NOMO-1 (cell line): ENCODE measurements around the gene MAP7D1.
"Not testable (repeated sequence)": the region's sequence is repeated elsewhere in the genome, so short reads cannot be mapped to it uniquely, and the experiment has no call there.

ENCODE experiments used
- DNase-seq, 2 experiments: peaks; one replicate each; lab custom pipeline; 2025; ENCODE audit not compliant: unreplicated experiment in 2 of 2; lab: John Stamatoyannopoulos, UW

MAP7D1 gene

GRCh38 chr1:36151134-36151844, 4.7 kb upstream of the MAP7D1 start:
- no peak for DNase-seq

DNA sequence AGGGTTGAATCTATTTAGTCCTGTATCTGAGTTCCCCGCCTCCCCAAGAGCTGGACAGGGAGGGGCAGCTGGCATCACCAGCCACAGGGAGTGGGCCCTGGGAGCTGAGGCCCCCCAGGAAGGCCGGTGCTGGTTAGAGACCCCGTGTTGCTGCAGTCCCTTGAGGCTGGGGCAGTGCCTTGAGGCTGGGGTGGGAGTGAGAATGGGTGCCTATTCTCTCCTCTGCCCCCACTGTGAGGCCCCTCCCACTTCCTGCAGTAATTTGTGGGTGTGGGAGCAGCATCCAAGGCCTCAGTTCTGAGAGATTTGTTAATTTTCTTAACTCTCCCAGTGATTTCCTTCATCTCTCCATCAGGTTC, 4.1 kb upstream of the MAP7D1 start:
- DNase-seq = no peak

GRCh38 chr1:36153476-36153875, 2.5 kb upstream of the MAP7D1 start:
- no peak for DNase-seq

GRCh38 chr1:36154335-36154734, 1.6 kb upstream of the MAP7D1 start:
- DNase-seq = no peak

- DNase-seq = no peak
Observed at GRCh38 chr1:36154765-36155407, 1.1 kb upstream of the MAP7D1 start.

- DNase-seq = peak; percentile 35 to 48
Observed at GRCh38 chr1:36156329-36157114, 562 bp downstream of the MAP7D1 start.

GRCh38 chr1:36157115-36157903, 1.3 kb downstream of the MAP7D1 start:
- DNase-seq = no peak

DNA sequence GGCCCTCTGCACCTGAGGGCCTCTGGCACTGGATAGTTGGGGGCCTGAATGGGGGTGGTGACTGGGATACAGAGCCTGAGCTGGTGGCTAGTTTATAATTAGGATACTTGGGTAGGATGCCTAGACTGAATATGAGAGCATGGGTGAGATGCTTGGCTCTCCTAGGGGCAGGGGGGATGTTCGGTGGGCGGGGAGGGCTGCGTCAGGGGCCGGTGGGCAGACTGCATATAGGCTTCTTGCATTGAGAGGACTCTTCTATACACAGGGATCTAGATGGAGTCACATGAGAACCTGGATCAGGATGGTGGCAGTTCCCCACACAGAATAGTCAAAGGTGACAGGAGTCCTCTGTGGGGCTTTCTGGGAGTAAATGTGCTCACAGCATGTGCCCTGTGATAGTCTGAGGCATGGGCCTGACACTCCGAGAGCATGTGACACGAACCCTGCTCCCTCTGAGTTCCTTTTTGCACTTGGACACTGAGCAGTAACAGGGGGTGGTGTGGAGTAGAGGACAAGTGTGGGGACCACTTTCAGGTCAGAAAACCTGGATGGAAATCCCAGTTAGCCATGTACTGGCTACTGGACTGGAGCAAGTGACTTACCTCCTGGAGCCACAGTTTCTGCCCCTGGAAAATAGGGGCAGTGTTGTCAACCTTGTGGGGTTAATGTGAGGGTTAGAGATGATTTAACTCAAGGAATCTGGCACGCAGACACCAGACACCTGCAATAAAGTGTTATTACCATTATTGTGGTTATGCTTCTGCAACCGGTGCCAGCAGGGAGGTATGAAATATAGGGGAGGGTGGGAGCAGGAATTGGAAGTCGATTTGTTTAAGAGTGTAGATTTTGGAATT, 2.2 kb downstream of the MAP7D1 start:
- no peak for DNase-seq

DNA sequence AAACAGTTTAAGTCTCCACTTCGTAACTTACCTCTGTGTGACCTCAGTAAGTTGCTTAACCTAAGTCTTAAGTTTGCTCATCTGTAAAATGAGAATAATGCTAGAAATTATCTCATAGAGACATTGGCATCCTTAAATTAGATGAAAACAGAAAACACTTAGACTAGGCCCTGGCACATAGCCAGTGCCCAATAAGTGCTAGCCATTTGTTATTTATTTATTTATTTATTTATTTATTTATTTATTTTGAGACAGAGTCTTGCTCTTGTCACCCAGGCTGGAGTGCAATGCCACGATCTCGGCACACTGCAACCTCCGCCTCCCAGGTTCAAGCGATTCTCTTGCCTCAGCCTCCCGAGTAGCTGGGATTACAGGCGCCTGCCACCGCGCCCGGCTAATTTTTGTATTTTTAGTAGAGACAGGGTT, 2.9 kb downstream of the MAP7D1 start:
- not testable (repeated sequence) for DNase-seq

DNA sequence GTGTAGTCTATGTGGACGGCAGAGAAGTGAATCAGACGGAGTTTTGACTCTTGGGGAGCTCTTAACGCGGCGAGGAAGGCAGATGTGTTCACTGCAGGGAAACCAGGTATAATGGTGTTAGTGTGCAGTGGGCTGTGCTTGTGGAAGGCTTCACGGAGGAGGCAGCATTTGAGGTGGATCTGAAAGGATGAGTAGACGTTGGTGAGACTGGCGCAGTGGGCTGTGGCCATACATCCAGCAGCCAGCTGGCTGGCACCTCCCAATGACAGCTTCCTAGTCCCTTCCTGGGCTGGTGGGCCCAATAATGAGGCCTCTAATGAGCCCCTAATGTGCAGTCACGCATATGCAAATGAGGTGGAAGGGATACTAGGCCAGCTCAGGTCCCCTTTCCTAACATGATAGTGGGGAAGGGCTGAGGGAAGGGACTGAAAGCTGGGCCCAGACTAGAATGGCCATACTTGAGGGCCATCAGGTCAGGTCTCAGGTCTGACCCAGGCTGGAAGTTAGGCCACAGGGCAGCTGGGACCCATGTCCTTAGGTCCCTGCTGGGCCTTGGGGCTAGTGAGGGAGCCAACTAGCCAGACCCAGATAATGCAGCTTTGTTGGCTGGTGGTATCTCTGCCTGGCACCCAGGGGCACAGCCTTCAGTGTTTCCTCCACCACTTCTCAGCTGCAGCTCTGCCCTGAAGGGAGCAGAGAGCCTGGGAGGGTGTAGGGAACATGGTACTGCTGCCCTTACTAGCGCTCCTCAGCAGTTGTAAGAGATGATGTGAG, 3.8 kb downstream of the MAP7D1 start:
- DNase-seq = no peak

DNA sequence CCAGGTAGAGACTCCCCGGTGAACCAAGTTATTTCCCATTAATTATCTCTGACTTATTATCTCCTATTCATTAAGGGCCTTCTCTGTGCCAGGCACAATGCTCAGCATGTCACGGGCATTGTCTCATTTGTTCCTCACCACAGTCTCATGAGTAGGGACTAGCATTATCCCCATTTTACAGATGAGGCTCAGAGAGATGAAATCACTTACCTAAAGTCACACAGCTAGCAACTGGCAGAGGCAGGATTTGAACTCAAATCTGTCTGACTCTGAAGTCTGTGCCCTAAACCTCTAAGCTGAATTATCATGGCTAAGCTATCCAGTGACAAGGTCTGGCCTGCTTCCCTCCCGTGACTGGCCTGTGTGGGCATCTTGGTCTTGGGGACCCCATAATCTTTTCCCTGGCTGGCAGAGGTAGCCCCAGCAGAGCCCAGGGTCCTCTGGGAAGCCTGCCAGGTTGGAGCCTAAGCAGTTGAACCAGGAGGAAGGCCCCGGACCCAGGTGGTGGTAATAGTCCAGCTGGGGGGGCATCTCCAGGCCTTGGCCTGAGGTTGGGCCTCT, 4.5 kb downstream of the MAP7D1 start:
- no peak for DNase-seq

DNA sequence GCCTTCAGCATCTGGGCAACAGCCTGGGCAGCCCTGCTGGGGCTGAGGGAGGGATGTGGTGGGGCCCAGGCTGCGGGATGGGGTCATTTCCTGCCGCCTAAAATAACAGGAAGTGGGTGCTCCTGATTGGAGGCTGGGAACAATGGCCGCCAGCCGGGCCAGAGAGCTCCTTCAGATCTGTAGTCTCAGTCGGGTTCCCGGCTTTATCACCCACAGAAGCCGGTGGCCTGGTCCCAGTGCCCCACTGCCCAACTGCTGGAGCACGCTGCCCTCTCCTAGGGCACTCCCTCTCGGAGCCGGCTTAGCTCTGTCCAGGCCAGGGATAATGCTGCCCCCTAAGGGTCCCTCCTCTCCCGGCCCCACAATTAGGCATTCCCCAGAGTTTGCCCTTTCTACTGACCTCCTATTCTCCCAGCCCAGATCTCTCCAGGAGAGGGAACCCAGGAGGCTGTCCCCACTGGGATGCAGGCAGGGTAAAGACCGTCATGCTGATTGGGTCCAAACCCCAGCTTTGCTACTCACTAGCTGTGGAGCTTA, 5.1 kb downstream of the MAP7D1 start:
- DNase-seq = peak; percentile 76 to 91

DNA sequence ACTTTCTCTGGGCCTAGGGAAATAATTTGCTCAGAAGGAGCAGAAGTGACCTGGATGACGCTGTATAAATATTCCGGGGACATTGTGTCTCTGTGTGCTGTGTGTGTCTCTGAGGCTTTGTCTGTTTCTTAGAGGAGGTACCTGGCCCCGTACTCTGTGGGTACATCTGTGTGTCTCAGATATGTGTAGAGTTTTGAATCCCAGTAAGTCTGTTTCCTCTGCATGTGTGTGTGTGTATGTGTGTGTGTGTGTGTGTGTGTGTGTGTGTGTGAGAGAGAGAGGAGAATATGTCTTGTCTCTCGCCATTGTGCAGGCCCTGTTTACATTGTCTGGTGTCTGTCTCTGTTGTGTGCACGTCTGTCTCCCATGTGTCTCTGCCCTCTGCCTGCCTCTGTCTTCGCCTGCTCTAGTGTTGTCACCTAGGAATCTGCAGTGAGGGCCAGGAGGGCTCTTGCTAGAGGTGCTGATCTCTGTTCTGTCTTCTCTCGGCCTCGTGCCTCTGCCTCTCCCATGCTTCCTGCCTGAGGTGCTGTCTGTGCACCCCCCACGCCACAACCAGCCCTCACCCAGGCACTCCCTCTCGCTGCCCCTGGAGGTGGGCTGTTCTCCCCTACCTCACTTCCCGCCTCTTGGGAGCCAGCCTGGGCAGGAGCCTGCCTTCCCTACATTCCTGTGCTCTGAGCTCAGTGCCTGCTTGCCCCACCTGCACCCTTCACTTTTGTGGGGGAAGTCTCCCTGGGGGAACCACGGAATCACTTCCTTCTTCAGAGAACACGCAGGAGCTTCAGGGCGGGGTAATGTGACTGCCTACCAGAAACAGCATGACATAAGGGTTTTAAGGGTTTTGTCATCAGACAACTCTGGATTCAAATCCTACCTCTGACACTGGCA, 5.9 kb downstream of the MAP7D1 start:
- DNase-seq = peak; percentile 60 to 85

GRCh38 chr1:36162680-36163239, 6.8 kb downstream of the MAP7D1 start:
- no peak for DNase-seq

GRCh38 chr1:36163426-36163825, 7.5 kb downstream of the MAP7D1 start:
- no peak for DNase-seq

DNA sequence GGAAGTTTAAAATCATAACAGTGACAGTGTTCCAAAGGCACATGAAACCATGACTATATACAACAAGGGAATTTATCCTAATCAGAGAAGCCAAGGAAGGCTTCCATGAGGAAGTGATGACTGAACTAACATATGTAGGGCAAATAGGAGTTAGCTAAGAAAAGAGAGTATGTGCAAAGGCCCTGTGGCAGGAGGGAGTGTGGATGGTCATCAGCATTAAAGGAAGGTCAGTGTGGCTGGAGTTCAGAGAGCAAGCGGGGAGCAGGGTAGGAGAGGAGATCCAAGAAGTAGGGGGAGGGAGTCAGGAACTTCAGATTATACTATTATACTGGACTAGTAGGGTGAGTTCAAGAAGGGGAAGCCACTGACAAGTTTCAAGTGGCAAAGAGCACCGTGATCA, 8.4 kb downstream of the MAP7D1 start:
- no peak for DNase-seq

DNA sequence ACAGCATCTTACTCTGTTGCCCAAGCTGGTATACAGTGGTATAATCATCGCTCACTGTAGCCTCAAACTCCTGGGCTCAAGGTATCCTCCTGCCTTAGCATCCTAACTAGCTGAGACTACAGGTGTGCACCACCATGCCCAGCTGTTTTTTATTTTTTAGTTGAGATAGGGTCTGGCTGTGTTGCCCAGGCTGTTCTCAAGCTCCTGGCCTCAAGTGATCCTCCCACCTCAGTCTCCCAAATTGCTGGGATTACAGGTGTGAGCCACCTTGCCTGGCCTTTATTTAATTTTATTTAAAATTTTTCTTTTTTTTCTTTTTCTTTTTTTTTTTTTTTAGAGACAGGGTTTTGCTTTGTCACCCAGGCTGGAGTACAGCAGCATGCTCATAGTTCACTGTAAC, 9.2 kb downstream of the MAP7D1 start:
- no peak for DNase-seq
